D721Med (cell line): ENCODE measurements around the gene ANKK1.

Source experiments
- DNase-seq: peaks from one replicate; pipeline ENCODE4 v3.0.0; 2011; ENCODE audit warnings: low spot score; ENCODE audit not compliant: insufficient read length
- FAIRE-seq: peaks from 2 replicates; lab custom pipeline; 2011; peaks lifted over from hg19 to GRCh38; lab: Jason Lieb, UNC
- TF ChIP-seq, protein P1 (sequence below): IDR thresholded peaks from 2 replicates; pipeline ENCODE4 v1.5.1; 2012; ENCODE audit warnings: mild to moderate bottlenecking, control low read depth; ENCODE audit not compliant: insufficient read depth; ENCODE audit errors: missing control alignments

Gene ANKK1

DNA sequence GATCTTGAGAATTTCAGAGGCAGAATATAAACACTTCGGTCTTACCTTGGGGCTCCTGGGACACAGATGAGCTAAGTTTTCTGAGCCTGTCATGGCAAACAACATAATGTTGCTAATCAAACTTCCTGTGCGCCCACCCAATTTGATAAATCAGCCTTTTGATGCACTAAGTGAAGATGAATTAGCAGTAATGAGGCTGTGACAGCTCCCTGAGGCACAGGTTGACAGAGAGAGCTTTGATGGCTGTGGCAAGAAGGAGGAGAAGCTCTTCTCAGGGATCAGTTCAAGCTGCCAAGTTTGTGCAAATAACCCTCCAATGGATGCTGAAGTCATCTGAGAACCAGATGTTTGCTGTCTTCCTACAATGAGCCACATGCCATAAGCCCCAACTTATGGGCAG is 53.2 kb downstream of the ANKK1 start:
- FAIRE-seq (no peak), DNase-seq (no peak)
- TF ChIP-seq, protein P1, sequence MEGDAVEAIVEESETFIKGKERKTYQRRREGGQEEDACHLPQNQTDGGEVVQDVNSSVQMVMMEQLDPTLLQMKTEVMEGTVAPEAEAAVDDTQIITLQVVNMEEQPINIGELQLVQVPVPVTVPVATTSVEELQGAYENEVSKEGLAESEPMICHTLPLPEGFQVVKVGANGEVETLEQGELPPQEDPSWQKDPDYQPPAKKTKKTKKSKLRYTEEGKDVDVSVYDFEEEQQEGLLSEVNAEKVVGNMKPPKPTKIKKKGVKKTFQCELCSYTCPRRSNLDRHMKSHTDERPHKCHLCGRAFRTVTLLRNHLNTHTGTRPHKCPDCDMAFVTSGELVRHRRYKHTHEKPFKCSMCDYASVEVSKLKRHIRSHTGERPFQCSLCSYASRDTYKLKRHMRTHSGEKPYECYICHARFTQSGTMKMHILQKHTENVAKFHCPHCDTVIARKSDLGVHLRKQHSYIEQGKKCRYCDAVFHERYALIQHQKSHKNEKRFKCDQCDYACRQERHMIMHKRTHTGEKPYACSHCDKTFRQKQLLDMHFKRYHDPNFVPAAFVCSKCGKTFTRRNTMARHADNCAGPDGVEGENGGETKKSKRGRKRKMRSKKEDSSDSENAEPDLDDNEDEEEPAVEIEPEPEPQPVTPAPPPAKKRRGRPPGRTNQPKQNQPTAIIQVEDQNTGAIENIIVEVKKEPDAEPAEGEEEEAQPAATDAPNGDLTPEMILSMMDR, result no peak

DNA sequence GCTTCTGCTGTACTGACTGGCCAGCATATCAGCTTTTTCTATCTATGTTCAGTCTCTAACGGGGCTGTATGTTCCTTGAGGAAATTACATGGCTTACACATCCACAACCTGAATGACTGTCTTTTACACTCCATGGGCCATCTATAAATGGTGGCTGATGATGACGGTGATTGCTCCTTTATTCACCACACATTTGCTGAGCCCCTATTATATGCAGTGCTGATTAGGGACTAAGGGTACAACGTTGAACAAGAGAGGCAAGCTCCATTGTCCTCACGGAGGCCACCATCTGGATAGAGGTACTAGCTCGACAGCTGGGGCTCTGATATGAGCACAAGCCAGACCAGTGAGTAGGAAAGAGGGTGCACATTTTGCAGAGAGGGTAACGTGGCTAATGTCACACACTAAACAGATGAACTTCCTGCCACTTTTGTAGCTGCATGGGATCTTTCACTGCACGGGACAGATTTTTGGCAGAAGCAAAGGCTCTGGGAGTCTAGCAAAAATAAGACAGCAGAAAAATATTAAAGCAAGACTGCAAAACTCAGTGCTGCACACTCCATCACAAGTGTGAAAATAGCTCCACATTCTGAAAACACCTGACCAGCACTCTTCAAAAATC is 57.0 kb downstream of the ANKK1 start:
- TF ChIP-seq, protein P1, result no peak

DNA sequence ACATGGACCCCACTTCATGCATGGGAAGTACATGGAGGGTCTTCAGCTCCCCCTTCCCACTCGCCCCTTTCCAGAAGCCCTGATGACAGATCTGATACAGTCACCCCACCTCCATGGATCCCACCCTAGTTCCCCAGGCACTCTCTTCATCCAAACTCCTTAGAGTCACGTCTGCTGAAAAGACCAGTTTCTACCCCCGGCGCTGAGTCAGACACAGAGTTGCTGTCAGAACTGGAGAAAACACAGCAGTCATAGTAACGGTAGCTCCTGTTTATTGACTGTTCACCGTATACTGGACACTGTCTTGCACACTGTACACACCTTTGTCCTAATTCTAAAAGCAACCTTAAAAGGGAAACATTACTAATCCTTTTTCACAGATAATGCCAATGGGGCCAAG is 58.5 kb downstream of the ANKK1 start:
- TF ChIP-seq, protein P1, result no peak
- no peak for FAIRE-seq
- no peak for DNase-seq

More for the DNA sequence above, 57.0 kb downstream of the ANKK1 start:
- FAIRE-seq (no peak), DNase-seq (no peak)

DNA sequence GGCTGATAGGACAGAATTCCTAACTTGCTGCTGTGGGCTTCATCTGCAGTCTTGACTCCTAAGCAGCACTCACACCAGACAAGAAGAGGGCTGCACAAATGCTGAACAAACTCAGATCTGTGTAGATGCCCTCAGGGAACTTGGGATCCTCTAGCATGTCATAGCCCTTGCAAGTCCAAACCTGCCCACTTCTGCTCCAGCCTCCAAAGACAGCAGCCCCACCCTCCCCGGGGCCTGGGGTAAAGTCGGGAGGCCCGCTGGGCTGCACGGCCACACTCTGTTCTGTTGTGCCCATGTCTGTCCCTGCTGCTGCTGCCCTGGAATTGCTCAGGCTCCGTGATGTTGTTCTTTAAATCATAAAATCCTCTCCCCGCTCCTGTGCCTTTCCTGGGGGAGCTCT is 59.4 kb downstream of the ANKK1 start:
- DNase-seq (no peak), FAIRE-seq (no peak)
- TF ChIP-seq, protein P1, result no peak

DNA sequence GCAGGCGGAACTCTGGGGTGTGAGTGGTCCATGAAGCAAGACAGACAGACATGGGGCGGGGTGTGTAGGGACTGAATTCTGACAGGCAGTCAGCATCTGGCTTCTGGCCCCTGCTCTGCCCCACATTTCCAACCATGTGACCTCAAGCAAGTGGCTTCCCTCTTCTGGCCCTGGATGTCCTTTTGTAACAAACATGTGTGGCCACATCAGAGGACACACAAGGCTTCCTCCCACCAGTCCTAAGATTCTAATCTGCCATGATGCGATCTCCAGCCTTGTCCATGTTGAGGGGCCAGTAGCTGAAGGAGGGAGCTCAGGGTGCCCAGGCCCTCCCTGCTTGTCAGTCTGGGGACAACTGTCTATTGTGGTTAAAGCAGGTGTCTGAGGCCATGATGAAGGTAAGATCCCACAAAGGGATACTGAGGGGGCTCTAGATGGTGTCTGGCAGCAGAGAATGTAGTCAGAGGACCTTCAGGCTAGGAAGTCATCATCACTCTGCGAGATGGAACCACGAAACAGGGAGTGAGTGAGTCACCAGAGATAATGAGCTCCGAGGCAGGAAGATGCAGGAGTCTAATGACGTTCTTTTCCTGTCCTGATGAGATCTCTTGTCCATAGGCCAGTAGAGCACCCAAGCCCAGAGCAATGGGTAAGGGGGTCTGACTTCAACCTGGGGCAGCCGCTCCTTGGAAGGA is 60.2 kb downstream of the ANKK1 start:
- TF ChIP-seq, protein P1, result no peak
- FAIRE-seq (no peak), DNase-seq (no peak)

DNA sequence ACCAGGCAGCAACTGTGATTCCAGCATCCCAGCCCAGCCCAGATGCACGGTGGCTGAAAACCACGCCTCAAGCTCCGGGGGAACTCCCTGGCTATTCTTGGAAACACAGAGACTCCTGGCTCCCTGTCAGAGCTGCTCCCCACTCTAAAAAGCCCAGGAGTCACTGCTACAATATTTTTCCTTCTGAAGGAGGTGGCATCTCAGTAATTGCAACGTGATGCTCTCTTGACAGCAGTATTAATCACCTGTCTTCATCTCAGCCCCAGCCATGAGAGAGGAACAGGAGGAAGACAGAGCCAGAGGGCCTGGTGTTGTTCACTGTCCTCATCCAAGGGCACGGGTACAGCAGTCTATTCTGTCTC is 60.7 kb downstream of the ANKK1 start:
- FAIRE-seq (no peak), DNase-seq (no peak)
- TF ChIP-seq, protein P1, result no peak

DNA sequence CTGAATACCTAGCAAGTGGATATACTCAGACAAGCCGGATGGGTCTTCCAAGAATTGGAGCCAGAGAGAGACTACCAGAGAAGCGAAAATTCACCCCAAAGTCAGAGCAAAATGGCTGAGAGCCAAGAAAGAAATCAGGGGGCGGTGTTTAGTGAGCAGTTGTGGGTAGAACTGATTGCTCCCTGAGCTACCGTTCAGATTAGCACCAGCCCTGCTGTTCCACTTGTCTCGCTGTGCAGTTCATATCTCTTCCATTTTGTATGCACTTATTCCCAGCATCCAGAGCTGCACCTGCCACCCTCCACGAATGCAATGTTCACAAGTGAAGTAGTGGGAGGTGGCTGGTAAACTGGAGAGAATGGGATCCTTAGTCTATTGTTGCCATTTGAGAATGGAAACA is 62.2 kb downstream of the ANKK1 start:
- DNase-seq (no peak), FAIRE-seq (no peak)
- TF ChIP-seq, protein P1, result no peak
